ENCODE results near the gene SESN2.

DNA sequence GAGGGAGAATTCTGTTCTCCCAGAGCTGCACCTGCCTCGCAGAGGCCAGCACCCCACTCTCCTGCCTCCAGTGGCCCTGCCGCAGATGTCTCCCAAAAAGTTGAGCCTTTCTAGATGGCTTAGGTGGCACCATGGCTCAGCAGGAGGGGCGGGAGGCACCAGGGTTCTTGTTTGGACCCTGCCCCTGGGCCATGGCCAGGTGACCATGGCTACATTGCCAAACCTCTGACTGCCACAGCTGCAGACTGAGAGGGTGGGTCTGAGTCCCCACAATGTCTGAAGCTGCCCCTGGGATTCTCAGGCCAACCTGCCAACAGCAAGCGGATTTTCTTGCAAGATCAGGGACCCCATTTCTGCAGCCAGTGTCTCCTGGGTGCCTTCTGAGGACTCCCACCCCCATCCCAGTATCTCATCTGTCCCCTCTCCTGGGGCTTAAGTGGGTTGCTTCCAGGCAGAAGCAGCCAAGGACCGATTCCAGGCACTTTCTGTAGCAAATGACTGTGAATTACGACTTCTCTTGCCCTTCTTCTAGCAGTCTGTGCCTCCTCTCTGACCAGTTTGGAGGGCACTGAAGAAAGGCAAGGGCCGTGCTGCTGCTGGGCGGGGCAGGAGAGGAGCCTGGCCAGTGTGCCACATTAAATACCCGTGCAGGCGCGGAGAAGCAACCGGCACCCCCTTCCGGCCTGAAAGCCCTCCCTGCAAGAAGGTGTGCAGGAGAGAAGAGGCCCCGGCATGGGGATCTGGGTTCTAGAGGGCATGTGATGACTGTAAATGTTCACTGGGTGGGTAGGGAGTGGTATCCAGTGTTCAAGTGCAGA, 22.5 kb downstream of the SESN2 start:
- TF ChIP-seq POLR2AphosphoS5 (IDR thresholded peaks at IDR 0.05; ENCODE audit: low read depth, low read length), result peak; percentile 9; the same call in 1 of the 2 replicates
- no peak for TF ChIP-seq POLR2A (IDR thresholded peaks at IDR 0.05; ENCODE audit: borderline replicate concordance, extremely low read depth, insufficient read depth, insufficient read length)
- TF ChIP-seq, protein P1, sequence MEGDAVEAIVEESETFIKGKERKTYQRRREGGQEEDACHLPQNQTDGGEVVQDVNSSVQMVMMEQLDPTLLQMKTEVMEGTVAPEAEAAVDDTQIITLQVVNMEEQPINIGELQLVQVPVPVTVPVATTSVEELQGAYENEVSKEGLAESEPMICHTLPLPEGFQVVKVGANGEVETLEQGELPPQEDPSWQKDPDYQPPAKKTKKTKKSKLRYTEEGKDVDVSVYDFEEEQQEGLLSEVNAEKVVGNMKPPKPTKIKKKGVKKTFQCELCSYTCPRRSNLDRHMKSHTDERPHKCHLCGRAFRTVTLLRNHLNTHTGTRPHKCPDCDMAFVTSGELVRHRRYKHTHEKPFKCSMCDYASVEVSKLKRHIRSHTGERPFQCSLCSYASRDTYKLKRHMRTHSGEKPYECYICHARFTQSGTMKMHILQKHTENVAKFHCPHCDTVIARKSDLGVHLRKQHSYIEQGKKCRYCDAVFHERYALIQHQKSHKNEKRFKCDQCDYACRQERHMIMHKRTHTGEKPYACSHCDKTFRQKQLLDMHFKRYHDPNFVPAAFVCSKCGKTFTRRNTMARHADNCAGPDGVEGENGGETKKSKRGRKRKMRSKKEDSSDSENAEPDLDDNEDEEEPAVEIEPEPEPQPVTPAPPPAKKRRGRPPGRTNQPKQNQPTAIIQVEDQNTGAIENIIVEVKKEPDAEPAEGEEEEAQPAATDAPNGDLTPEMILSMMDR (IDR thresholded peaks at IDR 0.05 in 2 of 3, conservative IDR thresholded peaks at IDR 0.05 in 1 of 3; ENCODE audit: borderline replicate concordance in 1 of 3, insufficient read depth in 1 of 3, low read depth in 2 of 3, low read length in 2 of 3), result no peak
- no peak for TF ChIP-seq EGR1 (IDR thresholded peaks at IDR 0.05; ENCODE audit: low read depth)
- no peak for TF ChIP-seq FOSL1 (IDR thresholded peaks at IDR 0.05; ENCODE audit: low read depth)
- TF ChIP-seq EZH2 (IDR thresholded peaks at IDR 0.05), result no peak
- TF ChIP-seq EZH2phosphoT487 (IDR thresholded peaks at IDR 0.05; ENCODE audit: borderline replicate concordance), result no peak
- TF ChIP-seq, protein P2, sequence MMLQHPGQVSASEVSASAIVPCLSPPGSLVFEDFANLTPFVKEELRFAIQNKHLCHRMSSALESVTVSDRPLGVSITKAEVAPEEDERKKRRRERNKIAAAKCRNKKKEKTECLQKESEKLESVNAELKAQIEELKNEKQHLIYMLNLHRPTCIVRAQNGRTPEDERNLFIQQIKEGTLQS (IDR thresholded peaks at IDR 0.05), result no peak
